ENCODE measurements around the gene STAC. TPM values are rescaled to one million over a fixed set of nuclear protein-coding genes. Genes with fewer than 3 reads are reported as not detected.
"Not testable (repeated sequence)": the region's sequence is repeated elsewhere in the genome, so short reads cannot be mapped to it uniquely, and the experiment has no call there.

Gene STAC
- total RNA-seq, 1 donor from 2014 or later, result 0.30 TPM

GRCh38 chr3:36457667-36458066 is 77.4 kb downstream of the STAC start:
- no peak overlapping the region for H3K27ac ChIP-seq (replicated peaks)
- H3K4me3 ChIP-seq, result no peak overlapping the region
- intact Hi-C loops (cut with micrococcal nuclease), result no loop called here
- H3K4me1 ChIP-seq, result peaks cover 10% of the 10 kb centered on the region
- H3K27me3 ChIP-seq (ENCODE audit: low read depth), result no peaks in the 10 kb centered on the region
- H3K36me3 ChIP-seq, result no peaks in the 10 kb centered on the region
- no peaks in the 10 kb centered on the region for H3K9me3 ChIP-seq (replicated peaks)
- DNase-seq, result peak; percentile 20
- TF ChIP-seq, protein P1, sequence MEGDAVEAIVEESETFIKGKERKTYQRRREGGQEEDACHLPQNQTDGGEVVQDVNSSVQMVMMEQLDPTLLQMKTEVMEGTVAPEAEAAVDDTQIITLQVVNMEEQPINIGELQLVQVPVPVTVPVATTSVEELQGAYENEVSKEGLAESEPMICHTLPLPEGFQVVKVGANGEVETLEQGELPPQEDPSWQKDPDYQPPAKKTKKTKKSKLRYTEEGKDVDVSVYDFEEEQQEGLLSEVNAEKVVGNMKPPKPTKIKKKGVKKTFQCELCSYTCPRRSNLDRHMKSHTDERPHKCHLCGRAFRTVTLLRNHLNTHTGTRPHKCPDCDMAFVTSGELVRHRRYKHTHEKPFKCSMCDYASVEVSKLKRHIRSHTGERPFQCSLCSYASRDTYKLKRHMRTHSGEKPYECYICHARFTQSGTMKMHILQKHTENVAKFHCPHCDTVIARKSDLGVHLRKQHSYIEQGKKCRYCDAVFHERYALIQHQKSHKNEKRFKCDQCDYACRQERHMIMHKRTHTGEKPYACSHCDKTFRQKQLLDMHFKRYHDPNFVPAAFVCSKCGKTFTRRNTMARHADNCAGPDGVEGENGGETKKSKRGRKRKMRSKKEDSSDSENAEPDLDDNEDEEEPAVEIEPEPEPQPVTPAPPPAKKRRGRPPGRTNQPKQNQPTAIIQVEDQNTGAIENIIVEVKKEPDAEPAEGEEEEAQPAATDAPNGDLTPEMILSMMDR (IDR thresholded peaks at IDR 0.05; ENCODE audit: borderline replicate concordance), result no peak

DNA sequence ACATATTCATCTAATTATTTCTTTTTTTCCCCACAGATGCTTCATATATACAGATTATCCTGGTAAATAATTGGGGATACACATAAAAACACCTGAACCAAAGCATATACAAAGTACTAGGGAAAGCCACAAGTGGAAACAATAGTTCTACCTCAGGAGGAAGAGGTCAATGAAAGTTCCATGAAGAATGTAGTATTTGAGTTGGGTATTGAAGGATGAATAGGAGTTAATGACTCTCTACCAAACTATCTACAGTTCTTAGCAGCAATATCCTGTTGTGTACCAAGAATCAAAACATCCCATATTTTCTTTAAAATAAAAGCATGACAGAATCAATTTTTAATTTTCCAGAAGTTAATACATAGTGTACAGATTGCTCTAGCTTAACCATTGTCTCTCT is 78.9 kb downstream of the STAC start:
- Histone ChIP-seq H3K4me1 (peaks cover 10% of the 10 kb centered on the region), H3K27ac (replicated peaks) (no peak overlapping the region), H3K36me3 (no peaks in the 10 kb centered on the region), H3K9me3 (replicated peaks) (peaks cover under 1% of the 10 kb centered on the region), H3K27me3 (ENCODE audit: low read depth) (no peaks in the 10 kb centered on the region), H3K4me3 (no peak overlapping the region)
- intact Hi-C loops (cut with micrococcal nuclease), result no loop called here
- DNase-seq, result no peak
- TF ChIP-seq, protein P1 (IDR thresholded peaks at IDR 0.05; ENCODE audit: borderline replicate concordance), result no peak

DNA sequence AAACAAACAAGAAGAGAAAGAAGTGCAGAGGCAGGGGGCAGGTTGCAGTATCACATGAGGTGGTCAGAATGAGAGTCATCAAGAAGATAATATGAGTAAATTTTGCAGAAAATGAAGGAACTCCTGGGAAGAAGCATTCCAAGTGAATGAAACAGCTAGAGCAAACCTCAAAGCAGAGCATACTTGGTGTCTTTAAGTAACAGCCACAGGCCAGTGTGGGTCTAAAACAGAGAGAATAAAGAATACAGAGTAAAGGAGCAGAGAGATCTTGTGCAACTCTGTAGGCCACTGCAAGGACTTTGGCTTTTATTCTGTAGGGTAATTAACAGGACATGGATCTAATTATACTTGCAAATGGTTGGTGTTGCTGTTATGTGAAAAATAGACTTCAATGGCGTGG is 81.3 kb downstream of the STAC start:
- Histone ChIP-seq H3K4me3 (no peak overlapping the region), H3K27me3 (ENCODE audit: low read depth) (no peaks in the 10 kb centered on the region), H3K9me3 (replicated peaks) (peaks cover 18% of the 10 kb centered on the region), H3K4me1 (no peaks in the 10 kb centered on the region), H3K27ac (replicated peaks) (no peak overlapping the region), H3K36me3 (no peaks in the 10 kb centered on the region)
- intact Hi-C loops (cut with micrococcal nuclease), result no loop called here
- TF ChIP-seq, protein P1 (IDR thresholded peaks at IDR 0.05; ENCODE audit: borderline replicate concordance), result no peak
- DNase-seq, result no peak

GRCh38 chr3:36472045-36472444 is 91.7 kb downstream of the STAC start:
- intact Hi-C loops (cut with micrococcal nuclease); H3K4me3 ChIP-seq; H3K4me1 ChIP-seq; H3K36me3 ChIP-seq; H3K27me3 ChIP-seq (ENCODE audit: low read depth); DNase-seq; H3K27ac ChIP-seq (replicated peaks): not testable (repeated sequence)
- peaks cover 26% of the 10 kb centered on the region for H3K9me3 ChIP-seq (replicated peaks)

DNA sequence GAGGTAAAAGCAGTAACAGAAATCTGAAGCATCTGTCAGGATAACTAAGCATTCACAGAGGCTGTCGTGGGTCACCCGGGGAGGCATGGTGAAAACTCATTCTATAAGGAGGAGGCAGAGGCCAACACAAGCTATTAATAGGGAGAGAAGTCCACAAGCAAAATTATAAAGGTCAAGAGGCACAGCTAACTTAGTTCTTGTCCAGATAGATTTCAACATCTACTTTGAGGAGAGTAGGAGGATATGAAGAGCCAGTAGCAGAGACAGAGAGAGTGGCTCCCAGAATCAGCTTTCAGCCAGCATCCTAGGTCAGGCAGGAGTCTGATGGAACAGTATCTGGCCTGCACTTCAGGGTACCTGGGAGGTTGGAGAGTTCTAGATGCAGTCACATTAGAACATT is 95.3 kb downstream of the STAC start:
- no peak overlapping the region for H3K27ac ChIP-seq (replicated peaks)
- TF ChIP-seq, protein P1 (IDR thresholded peaks at IDR 0.05; ENCODE audit: borderline replicate concordance), result no peak
- intact Hi-C loops (cut with micrococcal nuclease), result no loop called here

GRCh38 chr3:36476286-36476942 is 96.1 kb downstream of the STAC start:
- H3K4me1 ChIP-seq, result no peaks in the 10 kb centered on the region
- no peak for DNase-seq
- intact Hi-C loops (cut with micrococcal nuclease), result no loop called here
- TF ChIP-seq, protein P1 (IDR thresholded peaks at IDR 0.05; ENCODE audit: borderline replicate concordance), result no peak
- H3K27me3 ChIP-seq (ENCODE audit: low read depth), result no peaks in the 10 kb centered on the region
- no peak overlapping the region for H3K4me3 ChIP-seq
- H3K9me3 ChIP-seq (replicated peaks), result peaks cover 22% of the 10 kb centered on the region
- H3K27ac ChIP-seq (replicated peaks), result no peak overlapping the region
- no peaks in the 10 kb centered on the region for H3K36me3 ChIP-seq

More for the DNA sequence above, 95.3 kb downstream of the STAC start:
- no peak for DNase-seq
- no peak overlapping the region for H3K4me3 ChIP-seq
- no peaks in the 10 kb centered on the region for H3K27me3 ChIP-seq (ENCODE audit: low read depth)
- no peaks in the 10 kb centered on the region for H3K4me1 ChIP-seq
- H3K36me3 ChIP-seq, result no peaks in the 10 kb centered on the region
- H3K9me3 ChIP-seq (replicated peaks), result peaks cover 22% of the 10 kb centered on the region
